A549 (cell line): Measurements from ENCODE around the gene TEF. TPM values are rescaled to one million over a fixed set of nuclear protein-coding genes. Genes with fewer than 3 reads are reported as not detected.
A peak's percentile ranks its signal among the peaks of the same experiment; 100 is the strongest.

ENCODE experiments used
- ATAC-seq, 2 experiments: fragments of 200-7000 bp in 1 of 2; fragments of >200 bp in 1 of 2; cut with Nextera tagmentation in 1 of 2; cut with Tn5 transposase in 1 of 2; 3 replicates each; pipeline versions ENCODE4 v1.8.0 to v1.9.1; 2018 to 2020; ENCODE audit warnings: mild to moderate bottlenecking in 1 of 2, moderate library complexity in 1 of 2
- CTCF ChIA-PET: fragments of 300-600 bp; sonication (Branson Sonifier 250); formaldehyde crosslinking; extraction: SDS; loops from one replicate; lab custom pipeline; 2021; ENCODE audit warnings: antibody characterized with exemption, inconsistent platforms; lab: Yijun Ruan, JAX
- POLR2A ChIA-PET: fragments of 350-600 bp; formaldehyde crosslinking; extraction: SDS; loops from one replicate; lab custom pipeline; 2021; ENCODE audit warnings: antibody characterized with exemption, inconsistent platforms; lab: Yijun Ruan, JAX
- DNase-seq, 2 experiments: peaks; one replicate each; pipeline versions ENCODE4 v3.0.0 to v3.0.0-alpha.2; 2011 to 2016; ENCODE audit warnings: low read depth in 1 of 2, low spot score in 1 of 2
- FAIRE-seq: peaks from 2 replicates; lab custom pipeline; 2011; peaks lifted over from hg19 to GRCh38; lab: Jason Lieb, UNC
- H3K27ac ChIP-seq, 2 experiments: fragments of >200 bp; sonication (Bioruptor Twin); formaldehyde crosslinking; 3 replicates each; pipeline ENCODE4 v1.5.1; 2016 to 2017
- H3K4me1 ChIP-seq: fragments of >200 bp; sonication (Bioruptor Twin); formaldehyde crosslinking; 3 replicates; pipeline ENCODE4 v1.6.1; 2016
- H3K4me2 ChIP-seq: fragments of >200 bp; sonication (Bioruptor Twin); formaldehyde crosslinking; 3 replicates; pipeline ENCODE4 v1.6.1; 2016
- H3K4me3 ChIP-seq: fragments of >200 bp; sonication (Bioruptor Twin); formaldehyde crosslinking; 3 replicates; pipeline ENCODE4 v1.5.1; 2016
- H3K9me3 ChIP-seq: fragments of >200 bp; sonication (Bioruptor Twin); formaldehyde crosslinking; 3 replicates; pipeline ENCODE4 v1.6.1; 2016
- CBX2 ChIP-seq: fragments of 200-600 bp; sonication (generic); IDR thresholded peaks from 2 replicates; pipeline ENCODE4 v1.6.1; 2016; ENCODE audit warnings: low read depth, mild to moderate bottlenecking, borderline replicate concordance
- CHD2 ChIP-seq: fragments of 150-350 bp; IDR thresholded peaks from 2 replicates; pipeline ENCODE4 v1.6.1; 2014; ENCODE audit warnings: low read length; ENCODE audit not compliant: partially characterized antibody
- CHD4 ChIP-seq: fragments of 200-600 bp; sonication (generic); IDR thresholded peaks from 2 replicates; pipeline ENCODE4 v1.6.1; 2016; ENCODE audit warnings: antibody characterized with exemption, mild to moderate bottlenecking, borderline replicate concordance
- E2F6 ChIP-seq: IDR thresholded peaks from 2 replicates; pipeline ENCODE4 v1.6.1; 2012; ENCODE audit warnings: low read depth, borderline replicate concordance
- EHMT2 ChIP-seq: fragments of 200-600 bp; sonication (generic); IDR thresholded peaks from 2 replicates; pipeline ENCODE4 v1.6.1; 2016; ENCODE audit warnings: antibody characterized with exemption, low read depth, mild to moderate bottlenecking, moderate library complexity
- EP300 ChIP-seq, 2 experiments: fragments of >200 bp; sonication (Bioruptor Twin); formaldehyde crosslinking; IDR thresholded peaks; 2 replicates in 1 of 2; 3 replicates in 1 of 2; pipeline ENCODE4 v1.6.1; 2016 to 2017
- FOSB ChIP-seq: fragments of 250-450 bp; sonication (Bioruptor Pico); IDR thresholded peaks from 2 replicates; pipeline ENCODE4 v1.5.0; 2020; ENCODE audit warnings: mild to moderate bottlenecking, moderate library complexity
- FOSL2 ChIP-seq, 2 experiments: fragments of 450-650 bp in 1 of 2; fragments of >200 bp in 1 of 2; sonication (Bioruptor Twin) in 1 of 2; formaldehyde crosslinking; IDR thresholded peaks; 2 replicates each; pipeline versions ENCODE4 v1.5.0 to v1.6.1; 2016 to 2020; ENCODE audit warnings: mild to moderate bottlenecking in 1 of 2, moderate library complexity in 1 of 2
- FOXS1 ChIP-seq: fragments of 250-450 bp; sonication (Bioruptor Pico); IDR thresholded peaks from 2 replicates; pipeline ENCODE4 v1.5.0; 2020; ENCODE audit warnings: mild to moderate bottlenecking, moderate library complexity
- HDAC2 ChIP-seq: fragments of 200-600 bp; sonication (generic); IDR thresholded peaks from 2 replicates; pipeline ENCODE4 v1.6.1; 2016
- HOXB5 ChIP-seq: fragments of 250-450 bp; sonication (Bioruptor Pico); IDR thresholded peaks from 2 replicates; pipeline ENCODE4 v1.5.0; 2020; ENCODE audit warnings: mild to moderate bottlenecking, moderate library complexity
- JUN ChIP-seq, 2 experiments: fragments of >200 bp; sonication (Bioruptor Twin); formaldehyde crosslinking; IDR thresholded peaks; 2 replicates in 1 of 2; 3 replicates in 1 of 2; pipeline ENCODE4 v1.6.1; 2016 to 2017
- KDM5A ChIP-seq: fragments of 200-600 bp; sonication (generic); IDR thresholded peaks from 2 replicates; pipeline ENCODE4 v1.6.1; 2016; ENCODE audit warnings: antibody characterized with exemption, mild to moderate bottlenecking
- NR3C1 ChIP-seq: fragments of >200 bp; sonication (Bioruptor Twin); formaldehyde crosslinking; IDR thresholded peaks from 3 replicates; pipeline ENCODE4 v1.6.1; 2017
- PHF8 ChIP-seq: fragments of 200-600 bp; sonication (generic); IDR thresholded peaks from 2 replicates; pipeline ENCODE4 v1.6.1; 2016; ENCODE audit warnings: low read depth, mild to moderate bottlenecking, antibody characterized with exemption, moderate library complexity, borderline replicate concordance
- POLR2A ChIP-seq: IDR thresholded peaks from 2 replicates; pipeline ENCODE4 v1.6.1; 2012; ENCODE audit warnings: mild to moderate bottlenecking, low read length
- POLR2AphosphoS2 ChIP-seq: conservative IDR thresholded peaks from 2 replicates; pipeline ENCODE4 v1.6.1; 2012; ENCODE audit warnings: low read length, improper control_type of control experiment, inconsistent platforms
- SMC3 ChIP-seq: fragments of >200 bp; sonication (Bioruptor Twin); formaldehyde crosslinking; IDR thresholded peaks from 3 replicates; pipeline ENCODE4 v1.6.1; 2018; ENCODE audit warnings: inconsistent platforms
- SREBF2 ChIP-seq: fragments of 450-650 bp; IDR thresholded peaks from 2 replicates; pipeline ENCODE4 v1.6.1; 2014; ENCODE audit warnings: mild to moderate bottlenecking, moderate library complexity
- TP53 ChIP-seq: fragments of 250-450 bp; sonication (Bioruptor Pico); IDR thresholded peaks from 2 replicates; pipeline ENCODE4 v1.5.0; 2021; ENCODE audit warnings: mild to moderate bottlenecking, moderate library complexity
- ZFP36 ChIP-seq: fragments of 450-650 bp; IDR thresholded peaks from 2 replicates; pipeline ENCODE4 v1.6.1; 2014; ENCODE audit warnings: borderline replicate concordance; ENCODE audit not compliant: partially characterized antibody
- ZNF302 ChIP-seq: fragments of 250-450 bp; sonication (Bioruptor Pico); IDR thresholded peaks from 2 replicates; pipeline ENCODE4 v1.9.0; 2021; ENCODE audit warnings: inconsistent platforms, mild to moderate bottlenecking, moderate library complexity
- WGBS: methylation state at CpG from one replicate; pipeline ENCODE4 v1.1.6; 2017; ENCODE audit errors: missing lambda C conversion rate; 5-methylcytosine and 5-hydroxymethylcytosine counted together
- polyA plus RNA-seq, 4 experiments: library from polyadenylated mRNA; depleted of rRNA in 3 of 4; stranded (reverse); fragments of >200 nt; fragmentation: RNase III in 1 of 4; extraction: RNeasy Plus Mini Kit Qiagen cat#74134 plus additional on column Dnase treatment in 1 of 4; gene quantifications; 2 replicates in 3 of 4; 3 replicates in 1 of 4; pipeline ENCODE4 v1.2.3, GENCODE V29; 2011 to 2017
- TF ChIP-seq, protein P1 (sequence below): fragments of >200 bp; sonication (Bioruptor Twin); formaldehyde crosslinking; IDR thresholded peaks from 3 replicates; pipeline ENCODE4 v1.6.1; 2016
- TF ChIP-seq, protein P2 (sequence below): fragments of >200 bp; sonication (Bioruptor Twin); formaldehyde crosslinking; IDR thresholded peaks from 3 replicates; pipeline ENCODE4 v1.5.1; 2016
- TF ChIP-seq, protein P3 (sequence below): fragments of >200 bp; sonication (Bioruptor Twin); formaldehyde crosslinking; IDR thresholded peaks from 2 replicates; pipeline ENCODE4 v1.6.1; 2016
- TF ChIP-seq, protein P4 (sequence below): fragments of 250-450 bp; sonication (Bioruptor Pico); IDR thresholded peaks from 2 replicates; pipeline ENCODE4 v1.5.0; 2020; ENCODE audit warnings: low read depth, mild to moderate bottlenecking, moderate library complexity

TEF gene
- polyA plus RNA-seq, 2 of the 4 experiments (the other 2 are of a cell fraction), result 1.4 to 2.8 TPM

DNA sequence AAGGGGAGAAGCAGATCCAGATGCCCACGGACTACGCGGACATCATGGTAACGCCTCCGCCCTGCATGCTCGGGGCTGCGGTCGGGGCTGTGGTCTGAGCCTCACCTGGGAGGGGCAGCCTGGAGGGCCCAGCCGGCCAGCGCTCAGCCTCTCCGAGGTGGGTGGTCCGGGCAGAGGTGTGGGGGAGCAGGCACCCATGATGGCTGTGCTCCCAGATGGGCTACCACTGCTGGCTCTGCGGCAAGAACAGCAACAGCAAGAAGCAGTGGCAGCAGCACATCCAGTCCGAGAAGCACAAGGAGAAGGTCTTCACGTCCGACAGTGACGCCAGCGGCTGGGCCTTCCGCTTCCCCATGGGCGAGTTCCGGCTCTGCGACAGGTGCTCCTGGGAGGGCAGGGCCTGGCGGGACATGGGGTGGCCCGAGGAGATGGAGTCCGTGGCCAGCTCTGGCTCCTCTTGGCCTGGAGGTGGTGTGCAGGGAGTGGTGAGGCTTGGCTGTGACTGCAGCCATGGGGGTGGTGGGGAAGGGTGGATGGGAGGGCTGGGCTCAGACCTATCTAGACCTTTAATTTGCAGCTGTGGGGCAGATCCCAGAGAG lies 25.2 kb upstream of the TEF start:
- Histone ChIP-seq H3K4me1 (peaks cover 17% of the 10 kb centered on the region; the same call in 2 of the 3 replicates), H3K4me3 (no peak overlapping the region), H3K9me3 (no peaks in the 10 kb centered on the region), H3K4me2 (no peak overlapping the region), H3K27ac (no peak overlapping the region)
- ATAC-seq (peak in 1 of 2 experiments; percentile 10; a peak in 1 of 6 replicates), FAIRE-seq (no peak), DNase-seq (no peak)
- ChIA-PET POLR2A (no interaction called here), CTCF (no interaction called here)
- TF ChIP-seq ZNF302 (no peak), JUN (IDR thresholded peaks at IDR 0.05) (no peak), EP300 (IDR thresholded peaks at IDR 0.05) (no peak), TP53 (CRISPR knock-in tag) (no peak), E2F6 (no peak)
- TF ChIP-seq, protein P1, sequence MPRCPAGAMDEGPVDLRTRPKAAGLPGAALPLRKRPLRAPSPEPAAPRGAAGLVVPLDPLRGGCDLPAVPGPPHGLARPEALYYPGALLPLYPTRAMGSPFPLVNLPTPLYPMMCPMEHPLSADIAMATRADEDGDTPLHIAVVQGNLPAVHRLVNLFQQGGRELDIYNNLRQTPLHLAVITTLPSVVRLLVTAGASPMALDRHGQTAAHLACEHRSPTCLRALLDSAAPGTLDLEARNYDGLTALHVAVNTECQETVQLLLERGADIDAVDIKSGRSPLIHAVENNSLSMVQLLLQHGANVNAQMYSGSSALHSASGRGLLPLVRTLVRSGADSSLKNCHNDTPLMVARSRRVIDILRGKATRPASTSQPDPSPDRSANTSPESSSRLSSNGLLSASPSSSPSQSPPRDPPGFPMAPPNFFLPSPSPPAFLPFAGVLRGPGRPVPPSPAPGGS, result no peak
- TF ChIP-seq, protein P2, sequence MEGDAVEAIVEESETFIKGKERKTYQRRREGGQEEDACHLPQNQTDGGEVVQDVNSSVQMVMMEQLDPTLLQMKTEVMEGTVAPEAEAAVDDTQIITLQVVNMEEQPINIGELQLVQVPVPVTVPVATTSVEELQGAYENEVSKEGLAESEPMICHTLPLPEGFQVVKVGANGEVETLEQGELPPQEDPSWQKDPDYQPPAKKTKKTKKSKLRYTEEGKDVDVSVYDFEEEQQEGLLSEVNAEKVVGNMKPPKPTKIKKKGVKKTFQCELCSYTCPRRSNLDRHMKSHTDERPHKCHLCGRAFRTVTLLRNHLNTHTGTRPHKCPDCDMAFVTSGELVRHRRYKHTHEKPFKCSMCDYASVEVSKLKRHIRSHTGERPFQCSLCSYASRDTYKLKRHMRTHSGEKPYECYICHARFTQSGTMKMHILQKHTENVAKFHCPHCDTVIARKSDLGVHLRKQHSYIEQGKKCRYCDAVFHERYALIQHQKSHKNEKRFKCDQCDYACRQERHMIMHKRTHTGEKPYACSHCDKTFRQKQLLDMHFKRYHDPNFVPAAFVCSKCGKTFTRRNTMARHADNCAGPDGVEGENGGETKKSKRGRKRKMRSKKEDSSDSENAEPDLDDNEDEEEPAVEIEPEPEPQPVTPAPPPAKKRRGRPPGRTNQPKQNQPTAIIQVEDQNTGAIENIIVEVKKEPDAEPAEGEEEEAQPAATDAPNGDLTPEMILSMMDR, result no peak
- TF ChIP-seq, protein P3, sequence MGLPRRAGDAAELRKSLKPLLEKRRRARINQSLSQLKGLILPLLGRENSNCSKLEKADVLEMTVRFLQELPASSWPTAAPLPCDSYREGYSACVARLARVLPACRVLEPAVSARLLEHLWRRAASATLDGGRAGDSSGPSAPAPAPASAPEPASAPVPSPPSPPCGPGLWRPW, result no peak
- WGBS, result 97% methylated on average over 8 of the region's 25 CpGs

DNA sequence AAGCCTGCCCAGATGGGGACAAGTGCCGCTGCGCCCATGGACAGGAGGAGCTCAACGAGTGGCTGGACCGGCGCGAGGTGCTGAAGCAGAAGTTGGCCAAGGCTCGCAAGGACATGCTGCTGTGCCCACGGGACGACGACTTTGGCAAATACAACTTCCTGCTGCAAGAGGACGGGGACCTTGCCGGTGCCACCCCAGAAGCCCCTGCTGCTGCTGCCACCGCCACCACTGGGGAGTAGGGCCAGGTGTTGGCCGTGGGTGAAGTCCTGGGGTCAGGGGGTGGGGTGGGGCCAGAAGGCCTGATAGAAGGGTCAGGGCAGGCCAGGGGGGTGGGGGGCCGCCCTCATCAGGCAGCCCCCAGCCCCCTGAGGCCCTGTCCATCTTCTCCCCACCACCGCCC lies 24.6 kb upstream of the TEF start:
- ChIA-PET POLR2A (no interaction called here), CTCF (no interaction called here)
- DNase-seq (no peak), ATAC-seq (no peak), FAIRE-seq (no peak)
- Histone ChIP-seq H3K9me3 (no peaks in the 10 kb centered on the region), H3K27ac (no peak overlapping the region), H3K4me2 (no peak overlapping the region), H3K4me1 (peaks cover 11% of the 10 kb centered on the region; the same call in 2 of the 3 replicates), H3K4me3 (no peak overlapping the region)
- TF ChIP-seq PHF8 (no peak), CHD2 (no peak), E2F6 (no peak), NR3C1 (no peak), CHD4 (no peak), KDM5A (no peak), HDAC2 (no peak)
- 98% methylated on average over 10 of the region's 16 CpGs for WGBS

- DNase-seq, result no peak
- TF ChIP-seq HDAC2 (no peak), ZFP36 (no peak), FOSL2 (IDR thresholded peaks at IDR 0.05) (no peak), FOSL2 (CRISPR knock-in tag; IDR thresholded peaks at IDR 0.05) (no peak), POLR2A (no peak), HOXB5 (CRISPR knock-in tag) (no peak), POLR2AphosphoS2 (no peak), SREBF2 (no peak), FOXS1 (no peak), SMC3 (no peak), KDM5A (no peak), EHMT2 (no peak), CBX2 (no peak), ZNF302 (no peak), FOSB (CRISPR knock-in tag) (no peak)
- TF ChIP-seq, protein P3, result no peak
- TF ChIP-seq, protein P4, sequence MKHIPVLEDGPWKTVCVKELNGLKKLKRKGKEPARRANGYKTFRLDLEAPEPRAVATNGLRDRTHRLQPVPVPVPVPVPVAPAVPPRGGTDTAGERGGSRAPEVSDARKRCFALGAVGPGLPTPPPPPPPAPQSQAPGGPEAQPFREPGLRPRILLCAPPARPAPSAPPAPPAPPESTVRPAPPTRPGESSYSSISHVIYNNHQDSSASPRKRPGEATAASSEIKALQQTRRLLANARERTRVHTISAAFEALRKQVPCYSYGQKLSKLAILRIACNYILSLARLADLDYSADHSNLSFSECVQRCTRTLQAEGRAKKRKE (CRISPR knock-in tag), result no peak
- TF ChIP-seq, all 56 proteins: peak for 0
- 93% methylated on average over 17 of the region's 17 CpGs for WGBS
- ChIA-PET POLR2A (no interaction called here), CTCF (interaction anchor here (1.0 kb wide), 1 partner anchor 19 kb away, joined by 4 read pairs; no protein-coding TSS in a partner anchor)
- Histone ChIP-seq H3K4me3 (no peak overlapping the region), H3K4me1 (peaks cover 11% of the 10 kb centered on the region; the same call in 2 of the 3 replicates), H3K4me2 (no peak overlapping the region), H3K9me3 (no peaks in the 10 kb centered on the region), H3K27ac (no peak overlapping the region)
- no peak; a peak in 1 of 6 replicates for ATAC-seq
- FAIRE-seq, result no peak
Measured at GRCh38 chr22:41358927-41359326, 22.8 kb upstream of the TEF start.
